Smooth muscle cell (in vitro differentiated cells): ENCODE data around the gene DDX41. TPM values are rescaled to one million over a fixed set of nuclear protein-coding genes. Genes with fewer than 3 reads are reported as not detected.

Experiments used
- DNase-seq: peaks from one replicate; lab custom pipeline; 2025; ENCODE audit not compliant: unreplicated experiment; lab: John Stamatoyannopoulos, UW
- H2AFZ ChIP-seq: fragments of 200-600 bp; sonication (generic); 2 replicates; pipeline ENCODE4 v1.6.0; 2016; ENCODE audit warnings: antibody characterized with exemption, low read depth, mild to moderate bottlenecking
- H3F3A ChIP-seq: fragments of 200-600 bp; sonication (generic); 2 replicates; pipeline ENCODE4 v1.6.0; 2017; ENCODE audit warnings: antibody characterized with exemption, low read depth
- H3K27ac ChIP-seq: fragments of 200-600 bp; sonication (generic); 2 replicates; pipeline ENCODE4 v1.5.1; 2016; ENCODE audit warnings: low read depth, mild to moderate bottlenecking
- H3K27me3 ChIP-seq: fragments of 200-600 bp; sonication (generic); 2 replicates; pipeline ENCODE4 v1.6.1; 2016; ENCODE audit warnings: low read depth, mild to moderate bottlenecking
- H3K36me3 ChIP-seq: fragments of 200-600 bp; sonication (generic); 2 replicates; pipeline ENCODE4 v1.5.1; 2016; ENCODE audit warnings: low read depth
- H3K4me1 ChIP-seq: fragments of 200-600 bp; sonication (generic); 2 replicates; pipeline ENCODE4 v1.5.1; 2016; ENCODE audit warnings: low read depth
- H3K4me2 ChIP-seq: fragments of 200-600 bp; sonication (generic); 2 replicates; pipeline ENCODE4 v1.6.0; 2016; ENCODE audit warnings: mild to moderate bottlenecking
- H3K4me3 ChIP-seq: fragments of 200-600 bp; sonication (generic); 2 replicates; pipeline ENCODE4 v1.5.1; 2016; ENCODE audit warnings: mild to moderate bottlenecking
- H3K79me2 ChIP-seq: fragments of 200-600 bp; sonication (generic); 2 replicates; pipeline ENCODE4 v1.6.0; 2016; ENCODE audit warnings: low read depth, mild to moderate bottlenecking
- H3K9ac ChIP-seq: fragments of 200-600 bp; sonication (generic); 2 replicates; pipeline ENCODE4 v1.6.0; 2016; ENCODE audit warnings: low read depth
- H3K9me3 ChIP-seq: fragments of 200-600 bp; sonication (generic); replicated peaks from 2 replicates; pipeline ENCODE4 v1.5.1; 2016; ENCODE audit warnings: low read depth
- H4K20me1 ChIP-seq: fragments of 200-600 bp; sonication (generic); 2 replicates; pipeline ENCODE4 v1.6.0; 2016; ENCODE audit warnings: low read depth
- WGBS: methylation state at CpG from one replicate; pipeline ENCODE4 v1.1.7; 2016; ENCODE audit warnings: low lambda C conversion rate; 5-methylcytosine and 5-hydroxymethylcytosine counted together
- polyA plus RNA-seq: library from polyadenylated mRNA; unstranded; fragments of >200 nt; fragmentation: Nextera tagmentation; extraction: Ambion mirVana; gene quantifications from 2 replicates; pipeline ENCODE4 v1.2.1, GENCODE V29; 2016
- total RNA-seq: library from RNA; depleted of rRNA; stranded (reverse); fragments of >200 nt; gene quantifications from 2 replicates; pipeline ENCODE4 v1.2.3, GENCODE V29; 2014
- TF ChIP-seq, protein P1 (sequence below): fragments of 200-600 bp; sonication (generic); IDR thresholded peaks from 2 replicates; pipeline ENCODE4 v1.5.1; 2017; ENCODE audit warnings: borderline replicate concordance, mild to moderate bottlenecking, antibody characterized with exemption; ENCODE audit not compliant: insufficient read depth, poor library complexity, severe bottlenecking

Gene DDX41
- total and polyA plus RNA-seq, 2 experiments from 2014 or later, result 72.5 to 90.0 TPM

DNA sequence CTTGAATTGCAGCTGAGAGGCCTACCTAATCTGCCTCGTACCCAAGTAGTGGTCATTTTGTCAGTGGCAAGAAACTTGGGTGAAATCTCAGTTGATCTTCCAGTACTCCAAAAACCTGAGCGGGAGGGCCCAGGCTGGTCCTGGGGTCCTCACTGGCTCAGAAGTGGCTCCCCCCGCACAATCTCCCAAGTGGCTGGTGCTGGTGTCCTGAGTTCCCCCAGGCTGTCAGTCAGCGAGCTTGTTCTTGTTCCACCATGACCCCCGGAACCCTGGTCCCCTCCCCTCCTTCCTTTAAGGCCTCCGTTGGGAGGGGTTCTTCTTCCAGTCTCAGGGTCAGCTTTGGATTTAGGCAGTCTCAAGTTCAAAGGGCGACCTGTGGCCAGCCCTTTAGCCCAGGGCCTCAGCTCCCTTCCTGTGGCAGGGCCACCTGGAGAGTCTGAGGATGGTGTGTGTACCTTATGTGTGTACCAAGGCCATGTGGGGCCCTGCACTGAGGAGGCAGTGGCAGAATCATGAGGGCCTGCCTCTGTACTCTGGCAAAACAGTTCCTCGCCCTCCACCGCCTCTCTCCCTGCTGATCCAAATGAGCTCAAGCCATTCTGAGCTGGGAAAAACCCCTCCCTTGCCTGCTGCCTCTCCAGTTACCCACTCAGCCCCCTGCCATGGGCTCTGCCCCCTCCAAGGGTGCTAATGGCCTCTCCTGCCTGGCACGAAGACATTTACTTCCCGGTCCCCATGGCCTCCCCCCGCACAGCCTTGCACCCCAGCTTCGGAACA lies 38.9 kb downstream of the DDX41 start:
- WGBS, result 96% methylated on average over 13 of the region's 13 CpGs
- Histone ChIP-seq H3K79me2 (peaks cover 1% of the 10 kb centered on the region), H3K36me3 (no peaks in the 10 kb centered on the region), H3K4me3 (no peak overlapping the region), H3K27ac (peak overlapping the region; percentile 11), H3K9me3 (no peaks in the 10 kb centered on the region), H2AFZ (no peak overlapping the region), H4K20me1 (peaks cover 43% of the 10 kb centered on the region), H3K4me1 (peaks cover 4% of the 10 kb centered on the region), H3K9ac (no peak overlapping the region), H3K4me2 (no peak overlapping the region), H3K27me3 (no peaks in the 10 kb centered on the region), H3F3A (peaks cover 47% of the 10 kb centered on the region)
- DNase-seq, result no peak
- TF ChIP-seq, protein P1, sequence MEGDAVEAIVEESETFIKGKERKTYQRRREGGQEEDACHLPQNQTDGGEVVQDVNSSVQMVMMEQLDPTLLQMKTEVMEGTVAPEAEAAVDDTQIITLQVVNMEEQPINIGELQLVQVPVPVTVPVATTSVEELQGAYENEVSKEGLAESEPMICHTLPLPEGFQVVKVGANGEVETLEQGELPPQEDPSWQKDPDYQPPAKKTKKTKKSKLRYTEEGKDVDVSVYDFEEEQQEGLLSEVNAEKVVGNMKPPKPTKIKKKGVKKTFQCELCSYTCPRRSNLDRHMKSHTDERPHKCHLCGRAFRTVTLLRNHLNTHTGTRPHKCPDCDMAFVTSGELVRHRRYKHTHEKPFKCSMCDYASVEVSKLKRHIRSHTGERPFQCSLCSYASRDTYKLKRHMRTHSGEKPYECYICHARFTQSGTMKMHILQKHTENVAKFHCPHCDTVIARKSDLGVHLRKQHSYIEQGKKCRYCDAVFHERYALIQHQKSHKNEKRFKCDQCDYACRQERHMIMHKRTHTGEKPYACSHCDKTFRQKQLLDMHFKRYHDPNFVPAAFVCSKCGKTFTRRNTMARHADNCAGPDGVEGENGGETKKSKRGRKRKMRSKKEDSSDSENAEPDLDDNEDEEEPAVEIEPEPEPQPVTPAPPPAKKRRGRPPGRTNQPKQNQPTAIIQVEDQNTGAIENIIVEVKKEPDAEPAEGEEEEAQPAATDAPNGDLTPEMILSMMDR, result no peak

DNA sequence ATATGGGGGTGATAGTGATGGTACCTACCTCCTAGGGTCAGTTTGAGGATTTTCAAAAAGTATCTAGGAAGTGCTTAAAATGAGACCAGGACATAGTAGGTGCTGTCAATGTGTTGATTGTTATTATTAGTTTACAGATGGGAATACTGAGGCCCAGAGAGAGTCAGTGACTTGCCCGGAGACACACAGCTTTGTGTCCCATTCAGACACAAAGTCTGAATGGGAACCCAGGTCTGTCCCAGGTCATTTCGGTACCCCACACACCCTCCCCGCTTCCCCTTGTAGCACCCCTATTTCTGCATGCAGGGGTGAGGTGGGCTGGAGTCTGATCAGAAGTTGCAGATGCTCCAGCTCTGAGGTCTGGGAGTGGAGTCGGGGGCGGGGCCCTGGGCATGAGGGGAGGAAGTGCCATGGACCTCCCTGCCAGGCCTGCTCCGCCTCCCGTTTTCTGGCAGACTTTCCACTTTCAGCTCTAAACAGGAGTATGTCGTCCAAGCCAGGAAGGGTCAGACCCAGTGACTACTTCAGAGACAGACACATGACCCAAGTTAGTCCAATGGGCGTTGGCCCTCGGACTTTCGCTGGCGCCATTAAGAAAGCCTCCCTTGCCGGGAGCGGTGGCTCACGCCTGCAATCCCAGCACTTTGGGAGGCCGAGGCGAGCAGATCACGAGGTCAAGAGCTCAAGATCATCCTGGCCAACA lies 40.1 kb downstream of the DDX41 start:
- no peak overlapping the region for H2AFZ ChIP-seq
- peaks cover 43% of the 10 kb centered on the region for H4K20me1 ChIP-seq
- peaks cover 46% of the 10 kb centered on the region for H3F3A ChIP-seq
- no peak overlapping the region for H3K9ac ChIP-seq
- no peak overlapping the region for H3K4me2 ChIP-seq
- TF ChIP-seq, protein P1, result no peak
- H3K79me2 ChIP-seq, result peaks cover 13% of the 10 kb centered on the region
- no peak overlapping the region for H3K27ac ChIP-seq
- H3K4me1 ChIP-seq, result peaks cover 12% of the 10 kb centered on the region
- no peaks in the 10 kb centered on the region for H3K36me3 ChIP-seq
- no peaks in the 10 kb centered on the region for H3K9me3 ChIP-seq
- no peak overlapping the region for H3K4me3 ChIP-seq
- no peak for DNase-seq
- 85% methylated on average over 18 of the region's 18 CpGs for WGBS
- H3K27me3 ChIP-seq, result no peaks in the 10 kb centered on the region

DNA sequence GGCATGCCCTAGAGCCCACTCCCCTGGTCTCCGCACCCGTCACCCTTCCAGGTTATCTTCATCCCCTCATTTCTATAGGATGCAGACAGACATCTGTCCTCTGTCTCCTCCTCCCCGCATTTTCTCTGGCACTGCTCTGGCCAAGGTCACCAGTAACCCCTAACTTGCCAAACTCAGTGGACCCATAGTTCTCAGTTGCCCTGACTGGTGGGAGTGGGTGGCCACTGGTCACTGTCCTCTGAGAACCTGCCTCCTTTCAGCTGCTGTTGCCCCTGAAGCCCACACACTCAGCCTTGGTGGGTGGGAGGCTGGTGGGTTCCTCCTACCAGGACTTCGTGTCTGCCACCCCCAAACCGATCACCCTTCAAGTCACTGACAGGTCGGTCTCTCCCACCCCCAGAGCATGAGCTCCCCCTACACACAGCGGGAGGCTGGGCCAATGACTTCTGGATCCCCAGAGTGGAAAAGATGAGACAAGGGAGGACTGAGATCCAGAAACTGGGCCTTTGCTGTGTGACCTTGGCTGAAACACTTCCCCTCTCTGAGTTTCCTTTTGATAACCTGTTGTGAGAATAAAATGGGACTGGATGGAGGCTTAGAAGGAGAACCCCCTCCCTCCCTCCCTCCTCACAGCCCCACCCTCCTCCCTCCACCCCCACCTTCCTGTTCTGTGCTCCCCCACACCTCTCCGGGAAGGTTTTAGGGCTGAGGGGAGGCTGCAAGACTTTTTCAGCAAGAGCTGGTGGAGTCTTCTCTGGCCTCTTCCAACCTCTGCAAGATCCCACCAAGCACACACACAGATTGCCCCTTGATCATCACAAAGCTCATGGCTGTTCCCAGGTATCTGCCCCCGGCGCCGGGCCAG lies 41.0 kb downstream of the DDX41 start:
- no peak overlapping the region for H3K9ac ChIP-seq
- DNase-seq, result no peak
- 74% methylated on average over 11 of the region's 11 CpGs for WGBS
- H3K4me2 ChIP-seq, result no peak overlapping the region
- TF ChIP-seq, protein P1, result no peak
- peaks cover 43% of the 10 kb centered on the region for H4K20me1 ChIP-seq
- H2AFZ ChIP-seq, result no peak overlapping the region
- H3K36me3 ChIP-seq, result no peaks in the 10 kb centered on the region
- peaks cover 22% of the 10 kb centered on the region for H3K79me2 ChIP-seq
- no peak overlapping the region for H3K27ac ChIP-seq
- H3F3A ChIP-seq, result peaks cover 41% of the 10 kb centered on the region
- H3K27me3 ChIP-seq, result no peaks in the 10 kb centered on the region
- H3K4me3 ChIP-seq, result no peak overlapping the region
- peaks cover 20% of the 10 kb centered on the region for H3K4me1 ChIP-seq
- no peaks in the 10 kb centered on the region for H3K9me3 ChIP-seq
